CMK (cell line): Measurements from ENCODE around the gene RPS6KA3.
"Not testable (repeated sequence)": the region's sequence is repeated elsewhere in the genome, so short reads cannot be mapped to it uniquely, and the experiment has no call there.

Experiments used
- DNase-seq: peaks from one replicate; pipeline ENCODE4 v3.0.0-alpha.2; 2010; ENCODE audit warnings: low read depth

Gene RPS6KA3

GRCh38 chrX:20218836-20219505, 47.7 kb downstream of the RPS6KA3 start:
- DNase-seq, result no peak

GRCh38 chrX:20217906-20218305, 48.8 kb downstream of the RPS6KA3 start:
- no peak for DNase-seq

- no peak for DNase-seq
These were observed 49.4 kb downstream of the RPS6KA3 start for GRCh38 chrX:20217271-20217670.

GRCh38 chrX:20215565-20215964, 51.1 kb downstream of the RPS6KA3 start:
- no peak for DNase-seq

- DNase-seq, result no peak
These were observed 54.1 kb downstream of the RPS6KA3 start for GRCh38 chrX:20212486-20213089.

GRCh38 chrX:20211261-20211786, 55.4 kb downstream of the RPS6KA3 start:
- no peak for DNase-seq

- DNase-seq, result no peak
These were observed 60.6 kb downstream of the RPS6KA3 start for GRCh38 chrX:20205927-20206708.

GRCh38 chrX:20204351-20204750, 62.4 kb downstream of the RPS6KA3 start:
- no peak for DNase-seq

- DNase-seq, result no peak
These were observed 69.0 kb downstream of the RPS6KA3 start for GRCh38 chrX:20197641-20198210.

GRCh38 chrX:20189171-20189570, 77.5 kb downstream of the RPS6KA3 start:
- DNase-seq, result no peak

- no peak for DNase-seq
These were observed 84.9 kb downstream of the RPS6KA3 start for GRCh38 chrX:20181598-20182329.

GRCh38 chrX:20177093-20177492, 89.6 kb downstream of the RPS6KA3 start:
- DNase-seq, result no peak

- DNase-seq, result no peak
These were observed 92.9 kb downstream of the RPS6KA3 start for GRCh38 chrX:20173856-20174255.

GRCh38 chrX:20173313-20173712, 93.4 kb downstream of the RPS6KA3 start:
- DNase-seq, result no peak

- DNase-seq, result no peak
These were observed 94.8 kb downstream of the RPS6KA3 start for GRCh38 chrX:20171887-20172286.

GRCh38 chrX:20162516-20162915, 104.2 kb downstream of the RPS6KA3 start:
- DNase-seq, result not testable (repeated sequence)

- no peak for DNase-seq
These were observed 106.8 kb downstream of the RPS6KA3 start for GRCh38 chrX:20159797-20160385.

GRCh38 chrX:20151689-20152088, 115.0 kb downstream of the RPS6KA3 start:
- DNase-seq, result no peak

GRCh38 chrX:20149326-20149725, 117.4 kb downstream of the RPS6KA3 start:
- DNase-seq, result no peak

GRCh38 chrX:20147561-20147960, 119.1 kb downstream of the RPS6KA3 start:
- no peak for DNase-seq

GRCh38 chrX:20144491-20144890, 122.2 kb downstream of the RPS6KA3 start:
- no peak for DNase-seq
